Neural progenitor cell (in vitro differentiated cells): Measurements from ENCODE around the gene SLC23A2.

Source experiments
- EZH2 ChIP-seq: fragments of 200-600 bp; sonication (generic); IDR thresholded peaks from 2 replicates; pipeline ENCODE4 v1.6.1; 2017; ENCODE audit warnings: antibody characterized with exemption, mild to moderate bottlenecking, moderate library complexity
- EZH2phosphoT487 ChIP-seq: fragments of 200-600 bp; sonication (generic); IDR thresholded peaks from 2 replicates; pipeline ENCODE4 v1.6.1; 2017; ENCODE audit warnings: antibody characterized with exemption
- TF ChIP-seq, protein P1 (sequence below): fragments of 200-600 bp; sonication (generic); IDR thresholded peaks from 2 replicates; pipeline ENCODE4 v1.5.1; 2017; ENCODE audit warnings: antibody characterized with exemption, mild to moderate bottlenecking

DNA sequence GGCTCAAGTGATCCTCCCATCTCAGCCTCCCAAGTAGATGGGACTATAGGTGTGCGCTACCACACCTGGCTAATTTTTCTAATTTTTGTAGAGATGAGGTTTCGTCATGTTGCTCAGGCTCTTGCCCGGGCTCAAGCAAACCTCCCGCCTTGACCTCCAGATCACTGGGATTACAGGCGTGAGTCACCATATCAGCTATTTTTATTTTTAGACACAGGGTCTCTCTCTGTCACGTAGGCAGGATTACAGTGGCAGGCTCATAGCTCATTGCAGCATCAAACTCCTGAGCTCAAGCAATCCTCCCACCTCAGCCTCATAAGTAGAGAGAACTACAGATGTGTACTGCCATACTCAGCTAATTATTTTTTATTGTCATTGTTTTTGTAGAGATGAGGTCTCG, 41.7 kb downstream of the SLC23A2 start:
- TF ChIP-seq, protein P1, sequence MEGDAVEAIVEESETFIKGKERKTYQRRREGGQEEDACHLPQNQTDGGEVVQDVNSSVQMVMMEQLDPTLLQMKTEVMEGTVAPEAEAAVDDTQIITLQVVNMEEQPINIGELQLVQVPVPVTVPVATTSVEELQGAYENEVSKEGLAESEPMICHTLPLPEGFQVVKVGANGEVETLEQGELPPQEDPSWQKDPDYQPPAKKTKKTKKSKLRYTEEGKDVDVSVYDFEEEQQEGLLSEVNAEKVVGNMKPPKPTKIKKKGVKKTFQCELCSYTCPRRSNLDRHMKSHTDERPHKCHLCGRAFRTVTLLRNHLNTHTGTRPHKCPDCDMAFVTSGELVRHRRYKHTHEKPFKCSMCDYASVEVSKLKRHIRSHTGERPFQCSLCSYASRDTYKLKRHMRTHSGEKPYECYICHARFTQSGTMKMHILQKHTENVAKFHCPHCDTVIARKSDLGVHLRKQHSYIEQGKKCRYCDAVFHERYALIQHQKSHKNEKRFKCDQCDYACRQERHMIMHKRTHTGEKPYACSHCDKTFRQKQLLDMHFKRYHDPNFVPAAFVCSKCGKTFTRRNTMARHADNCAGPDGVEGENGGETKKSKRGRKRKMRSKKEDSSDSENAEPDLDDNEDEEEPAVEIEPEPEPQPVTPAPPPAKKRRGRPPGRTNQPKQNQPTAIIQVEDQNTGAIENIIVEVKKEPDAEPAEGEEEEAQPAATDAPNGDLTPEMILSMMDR, result no peak
- no peak for TF ChIP-seq EZH2
- TF ChIP-seq EZH2phosphoT487, result no peak
